ENCODE results near the gene FCER1A.

FCER1A gene

DNA sequence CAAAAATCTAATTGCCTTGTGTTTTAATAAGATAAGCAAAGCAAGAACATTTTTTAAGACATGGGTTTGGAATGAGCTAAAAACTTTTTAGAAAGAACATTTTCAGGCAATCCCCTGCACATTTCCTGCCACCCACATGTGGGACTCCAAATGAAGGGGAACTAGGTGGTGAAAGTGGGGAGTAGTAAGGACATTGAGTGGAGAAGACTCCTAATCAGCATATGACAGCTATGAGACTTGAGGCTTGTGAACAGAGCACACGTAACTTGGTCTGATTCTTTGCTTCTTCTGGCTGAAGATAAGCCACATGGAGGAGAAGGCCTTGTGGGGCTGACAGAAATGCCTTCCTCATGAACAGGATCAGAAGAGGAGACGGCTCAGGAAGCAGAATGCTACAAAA, 50.3 kb downstream of the FCER1A start:
- no peak for DNase-seq (ENCODE audit: low read depth in 2 of 2)
